ENCODE data around the gene MACIR. TPM values are rescaled to one million over a fixed set of nuclear protein-coding genes. Genes with fewer than 3 reads are reported as not detected.

Gene MACIR
- total RNA-seq, 2 experiments from 2014 or later, result 9.4 to 9.8 TPM

DNA sequence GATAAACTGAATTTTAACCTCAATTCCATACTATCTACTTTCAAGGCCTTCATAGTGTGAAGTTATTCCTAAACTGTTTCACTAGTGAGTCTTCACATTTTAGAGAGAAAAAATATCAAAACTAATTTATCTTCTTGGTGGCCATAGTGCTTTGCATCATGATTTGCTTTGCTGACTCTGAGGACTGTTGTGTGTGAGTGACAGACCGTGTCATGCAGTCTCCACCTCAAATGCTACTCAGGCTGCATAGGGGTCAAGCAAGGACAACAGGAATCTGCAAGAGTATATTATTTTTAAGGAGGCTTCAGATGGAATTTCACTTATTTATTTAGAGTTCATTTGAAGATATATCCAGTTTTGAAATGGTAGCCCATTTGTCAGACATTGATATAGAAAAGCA, 34.5 kb downstream of the MACIR start:
- Mint-ChIP-seq H3K27ac (no peak overlapping the region), H3K4me3 (no peak overlapping the region), H3K9me3 (ENCODE audit: low read depth) (no peaks in the 10 kb centered on the region), H3K36me3 (ENCODE audit: low read depth) (no peaks in the 10 kb centered on the region), H3K4me1 (no peaks in the 10 kb centered on the region), H3K27me3 (no peaks in the 10 kb centered on the region)
- ChIA-PET CTCF (no interaction called here), POLR2A (no interaction called here)
- DNase-seq (no peak), ATAC-seq (no peak)
- intact Hi-C loops (cut with DNase I, micrococcal nuclease), result no loop called here

DNA sequence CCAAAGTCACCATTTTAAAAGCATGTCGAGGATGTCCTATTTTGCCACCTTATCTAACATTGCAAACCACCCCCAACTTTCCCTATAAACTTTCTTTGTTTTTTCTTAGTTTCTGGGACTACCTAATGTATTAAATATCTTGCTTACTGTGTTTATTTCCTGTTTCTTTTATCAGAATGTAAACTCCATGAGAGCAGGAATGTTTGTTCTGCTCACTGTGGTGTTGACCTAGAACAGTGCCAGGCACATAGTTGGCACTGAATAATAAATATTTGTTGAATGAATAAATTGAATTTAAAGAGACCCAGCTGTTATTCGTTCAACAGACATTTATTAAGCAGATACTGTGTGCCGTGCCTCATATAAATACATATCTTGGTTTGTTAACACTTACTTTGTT, 35.2 kb downstream of the MACIR start:
- H3K27ac Mint-ChIP-seq, result no peak overlapping the region
- no peaks in the 10 kb centered on the region for H3K4me1 Mint-ChIP-seq
- POLR2A ChIA-PET, result no interaction called here
- intact Hi-C loops (cut with DNase I, micrococcal nuclease), result no loop called here
- CTCF ChIA-PET, result interaction anchor here (0.9 kb wide), 1 partner anchor 47 kb away, joined by 5 read pairs; no protein-coding TSS in a partner anchor
- no peak for DNase-seq
- ATAC-seq, result no peak
- no peaks in the 10 kb centered on the region for H3K9me3 Mint-ChIP-seq (ENCODE audit: low read depth)
- H3K36me3 Mint-ChIP-seq (ENCODE audit: low read depth), result no peaks in the 10 kb centered on the region
- H3K4me3 Mint-ChIP-seq, result no peak overlapping the region
- no peaks in the 10 kb centered on the region for H3K27me3 Mint-ChIP-seq

DNA sequence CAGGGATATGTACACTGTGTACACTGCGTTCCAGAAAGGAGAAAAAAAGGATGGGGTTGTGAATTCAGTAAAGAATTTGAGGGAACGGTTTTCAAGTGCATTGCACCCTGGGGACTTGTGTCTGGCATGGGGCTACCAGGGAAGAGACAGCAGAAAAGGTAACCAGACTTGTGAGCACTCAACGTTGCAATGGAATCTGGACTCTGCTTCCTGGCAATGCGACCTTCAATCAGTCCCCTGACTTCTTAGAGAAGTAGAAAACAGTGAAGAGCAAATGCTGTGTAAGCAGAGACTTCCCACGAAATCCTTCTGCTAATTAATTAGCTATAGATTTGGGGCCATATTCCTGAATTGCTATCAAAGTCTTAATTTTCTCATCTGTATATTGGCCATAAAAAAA, 36.3 kb downstream of the MACIR start:
- ChIA-PET POLR2A (no interaction called here), CTCF (no interaction called here)
- Mint-ChIP-seq H3K4me3 (no peak overlapping the region), H3K9me3 (ENCODE audit: low read depth) (no peaks in the 10 kb centered on the region), H3K27me3 (peaks cover 8% of the 10 kb centered on the region), H3K27ac (no peak overlapping the region), H3K4me1 (no peaks in the 10 kb centered on the region), H3K36me3 (ENCODE audit: low read depth) (no peaks in the 10 kb centered on the region)
- no peak for ATAC-seq
- DNase-seq, result no peak
- intact Hi-C loops (cut with DNase I, micrococcal nuclease), result no loop called here

DNA sequence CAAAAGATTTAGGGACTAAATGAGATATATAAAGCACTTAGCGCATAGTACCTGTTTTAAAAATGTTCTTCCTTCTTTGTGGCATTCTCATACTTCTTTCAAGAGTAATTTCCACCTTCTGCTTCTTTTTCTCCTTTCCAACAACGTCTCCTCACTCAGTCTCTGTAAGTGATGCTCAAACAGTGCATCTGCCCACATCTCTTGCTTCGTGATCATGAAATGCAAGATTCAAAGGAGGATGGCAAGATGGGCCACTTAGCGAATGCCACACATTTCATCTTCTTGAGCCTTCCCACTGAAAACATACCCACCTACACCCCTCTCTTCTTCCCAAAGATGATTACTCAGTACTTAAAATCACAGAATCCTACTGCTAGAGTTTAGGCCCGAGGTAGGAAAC, 36.9 kb downstream of the MACIR start:
- ATAC-seq (no peak), DNase-seq (no peak)
- Mint-ChIP-seq H3K27me3 (peaks cover 11% of the 10 kb centered on the region), H3K27ac (no peak overlapping the region), H3K36me3 (ENCODE audit: low read depth) (no peaks in the 10 kb centered on the region), H3K4me1 (no peaks in the 10 kb centered on the region), H3K9me3 (ENCODE audit: low read depth) (no peaks in the 10 kb centered on the region), H3K4me3 (no peak overlapping the region)
- CTCF ChIA-PET, result no interaction called here
- intact Hi-C loops (cut with DNase I, micrococcal nuclease), result no loop called here
- POLR2A ChIA-PET, result no interaction called here

DNA sequence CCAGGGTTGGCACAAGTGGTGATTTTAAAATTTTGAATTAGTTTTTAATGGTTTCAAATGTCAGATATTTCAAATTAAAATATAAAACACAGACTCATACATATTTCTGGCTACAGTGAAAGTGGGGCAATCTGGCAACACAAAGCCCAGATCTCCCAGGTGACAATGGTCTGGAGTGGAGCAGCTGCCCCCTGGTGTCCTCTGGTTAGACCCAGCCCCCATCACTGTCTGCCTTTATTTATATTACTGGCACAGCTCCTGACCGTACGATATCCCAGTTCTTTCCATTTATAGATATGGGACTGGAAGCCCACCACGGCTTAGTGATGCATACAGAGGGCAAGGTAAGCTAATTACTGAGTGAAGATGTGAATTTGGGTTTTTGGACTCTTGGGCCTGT, 37.3 kb downstream of the MACIR start:
- H3K9me3 Mint-ChIP-seq (ENCODE audit: low read depth), result no peaks in the 10 kb centered on the region
- no peaks in the 10 kb centered on the region for H3K36me3 Mint-ChIP-seq (ENCODE audit: low read depth)
- H3K4me1 Mint-ChIP-seq, result no peaks in the 10 kb centered on the region
- CTCF ChIA-PET, result no interaction called here
- POLR2A ChIA-PET, result no interaction called here
- no peak overlapping the region for H3K27ac Mint-ChIP-seq
- H3K4me3 Mint-ChIP-seq, result no peak overlapping the region
- intact Hi-C loops (cut with DNase I, micrococcal nuclease), result no loop called here
- peaks cover 13% of the 10 kb centered on the region for H3K27me3 Mint-ChIP-seq
- no peak for DNase-seq
- no peak for ATAC-seq

DNA sequence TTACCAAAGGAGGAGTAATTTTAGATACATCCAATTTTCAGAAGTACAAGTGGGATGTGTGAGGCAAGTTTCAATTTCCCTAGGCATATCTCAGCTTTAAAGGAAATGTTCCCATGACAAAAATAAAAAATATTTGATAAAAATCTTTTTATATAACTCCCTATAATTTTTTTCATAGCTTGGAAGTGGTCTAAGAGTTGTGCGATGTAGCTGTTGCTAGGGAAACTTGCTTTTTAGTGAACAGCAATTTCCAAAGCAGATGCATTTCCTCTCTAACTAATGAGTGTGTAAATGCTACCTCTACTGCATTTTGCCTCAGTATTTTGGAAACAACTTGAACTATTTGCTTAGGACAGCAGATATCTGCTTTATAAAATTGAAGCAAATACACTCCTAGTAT, 39.6 kb downstream of the MACIR start:
- H3K9me3 Mint-ChIP-seq (ENCODE audit: low read depth), result no peaks in the 10 kb centered on the region
- no peak overlapping the region for H3K4me3 Mint-ChIP-seq
- no peak for DNase-seq
- H3K36me3 Mint-ChIP-seq (ENCODE audit: low read depth), result no peaks in the 10 kb centered on the region
- no peak overlapping the region for H3K27ac Mint-ChIP-seq
- no peaks in the 10 kb centered on the region for H3K4me1 Mint-ChIP-seq
- POLR2A ChIA-PET, result no interaction called here
- CTCF ChIA-PET, result no interaction called here
- H3K27me3 Mint-ChIP-seq, result peaks cover 13% of the 10 kb centered on the region
- intact Hi-C loops (cut with DNase I, micrococcal nuclease), result no loop called here
- no peak for ATAC-seq

DNA sequence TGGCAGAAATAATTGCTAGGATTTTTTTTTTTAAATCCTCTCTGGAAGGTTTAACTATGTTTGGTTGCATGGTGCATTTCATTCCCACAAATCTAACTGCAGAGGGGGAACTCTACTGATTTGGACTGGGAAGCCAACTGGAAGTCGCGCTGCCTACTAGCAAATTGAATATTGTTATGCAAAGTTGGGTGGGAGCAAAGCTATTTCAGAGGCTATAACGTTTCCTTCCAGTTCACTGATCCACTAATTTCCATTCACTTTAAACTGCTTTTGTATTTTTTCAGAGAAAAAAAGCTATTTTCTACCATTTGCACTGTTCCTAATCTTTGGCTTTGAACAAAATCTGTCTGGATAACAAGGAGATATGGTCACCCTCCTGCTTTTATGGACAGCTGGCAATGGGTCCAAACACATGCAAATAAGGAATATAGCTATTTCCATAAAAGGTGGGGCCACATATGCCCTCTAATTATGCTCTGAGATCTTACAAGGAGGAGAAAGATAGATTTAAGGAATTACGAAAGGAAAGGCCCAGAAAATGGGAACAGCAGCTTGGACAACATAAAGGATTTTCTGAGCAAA, 40.1 kb downstream of the MACIR start:
- H3K9me3 Mint-ChIP-seq (ENCODE audit: low read depth), result no peaks in the 10 kb centered on the region
- intact Hi-C loops (cut with DNase I, micrococcal nuclease), result no loop called here
- ATAC-seq (no peak), DNase-seq (no peak)
- ChIA-PET CTCF (no interaction called here), POLR2A (no interaction called here)
- H3K4me1 Mint-ChIP-seq, result no peaks in the 10 kb centered on the region
- H3K36me3 Mint-ChIP-seq (ENCODE audit: low read depth), result no peaks in the 10 kb centered on the region
- no peak overlapping the region for H3K4me3 Mint-ChIP-seq
- H3K27ac Mint-ChIP-seq, result no peak overlapping the region
- H3K27me3 Mint-ChIP-seq, result peaks cover 13% of the 10 kb centered on the region

DNA sequence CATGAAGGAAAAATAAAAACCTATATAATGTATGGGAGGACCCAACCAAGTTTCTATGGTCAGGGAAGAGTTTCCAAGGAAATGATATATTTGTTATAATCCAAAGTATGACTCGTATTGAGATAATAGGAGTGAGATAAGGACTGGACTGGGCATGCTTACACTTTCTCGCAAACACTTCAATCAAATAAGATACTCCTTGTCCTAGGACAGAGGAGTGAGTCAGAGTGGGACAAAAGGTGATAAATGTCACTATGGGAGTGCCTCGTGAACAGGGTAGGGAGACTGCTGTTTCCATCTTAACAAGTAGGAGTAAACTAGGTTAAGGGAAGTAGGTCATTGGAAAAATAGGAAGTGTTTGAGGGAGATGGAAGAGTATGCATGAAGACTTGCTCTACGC, 47.2 kb downstream of the MACIR start:
- H3K36me3 Mint-ChIP-seq (ENCODE audit: low read depth), result no peaks in the 10 kb centered on the region
- H3K4me1 Mint-ChIP-seq, result no peaks in the 10 kb centered on the region
- POLR2A ChIA-PET, result no interaction called here
- H3K9me3 Mint-ChIP-seq (ENCODE audit: low read depth), result peaks cover 1% of the 10 kb centered on the region
- no peak overlapping the region for H3K27ac Mint-ChIP-seq
- ATAC-seq (no peak), DNase-seq (no peak)
- CTCF ChIA-PET, result no interaction called here
- no peak overlapping the region for H3K4me3 Mint-ChIP-seq
- H3K27me3 Mint-ChIP-seq, result peaks cover 6% of the 10 kb centered on the region
- intact Hi-C loops (cut with DNase I, micrococcal nuclease), result no loop called here

DNA sequence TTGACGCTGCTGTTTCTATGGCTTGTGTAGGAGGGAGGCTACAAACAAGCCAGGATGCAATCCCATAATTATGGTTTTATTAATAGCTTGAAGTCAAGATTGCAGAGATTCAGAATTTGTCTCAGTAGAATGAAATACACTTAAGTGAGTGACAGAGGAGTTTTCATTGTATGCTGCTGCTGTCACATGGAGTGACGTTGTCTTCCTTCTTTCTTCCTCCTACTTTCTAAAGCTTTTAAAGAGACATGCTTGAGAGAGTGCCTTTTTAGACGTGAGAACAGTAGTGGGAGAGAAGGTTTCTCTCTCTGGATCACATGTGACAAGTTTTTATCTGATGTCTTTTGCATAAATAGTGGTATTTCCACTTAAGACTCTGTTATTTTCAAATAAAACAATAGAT, 48.9 kb downstream of the MACIR start:
- H3K4me3 Mint-ChIP-seq, result no peak overlapping the region
- no peaks in the 10 kb centered on the region for H3K36me3 Mint-ChIP-seq (ENCODE audit: low read depth)
- peaks cover 11% of the 10 kb centered on the region for H3K27me3 Mint-ChIP-seq
- intact Hi-C loops (cut with DNase I, micrococcal nuclease), result no loop called here
- DNase-seq (no peak), ATAC-seq (no peak)
- peaks cover 1% of the 10 kb centered on the region for H3K9me3 Mint-ChIP-seq (ENCODE audit: low read depth)
- H3K27ac Mint-ChIP-seq, result no peak overlapping the region
- CTCF ChIA-PET, result no interaction called here
- no peaks in the 10 kb centered on the region for H3K4me1 Mint-ChIP-seq
- POLR2A ChIA-PET, result no interaction called here

DNA sequence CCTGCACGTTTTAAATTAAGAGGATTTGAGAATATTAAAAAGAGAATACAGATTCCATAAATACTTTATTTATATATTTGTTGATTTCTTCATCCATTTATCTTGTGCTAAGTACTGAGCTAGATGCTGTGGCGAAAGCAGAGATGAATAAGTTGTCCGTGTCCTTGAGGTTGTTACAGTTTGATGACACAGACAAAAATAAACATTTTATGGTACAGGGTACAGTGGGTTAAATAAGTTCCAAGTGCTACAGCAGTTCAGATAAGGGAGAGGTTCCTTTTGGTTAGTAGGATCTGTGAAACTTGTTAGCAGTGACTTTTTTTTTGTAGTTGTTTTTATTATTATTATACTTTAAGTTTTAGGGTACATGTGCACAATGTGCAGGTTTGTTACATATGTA, 50.2 kb downstream of the MACIR start:
- no peak for DNase-seq
- Mint-ChIP-seq H3K9me3 (ENCODE audit: low read depth) (peaks cover 1% of the 10 kb centered on the region), H3K27me3 (peaks cover 14% of the 10 kb centered on the region), H3K4me3 (no peak overlapping the region), H3K4me1 (no peaks in the 10 kb centered on the region), H3K36me3 (ENCODE audit: low read depth) (no peaks in the 10 kb centered on the region), H3K27ac (no peak overlapping the region)
- CTCF ChIA-PET, result no interaction called here
- POLR2A ChIA-PET, result interaction anchor here (0.7 kb wide), 1 partner anchor 786 kb away, joined by 6 read pairs; no protein-coding TSS in a partner anchor
- no peak for ATAC-seq
- intact Hi-C loops (cut with DNase I, micrococcal nuclease), result no loop called here

DNA sequence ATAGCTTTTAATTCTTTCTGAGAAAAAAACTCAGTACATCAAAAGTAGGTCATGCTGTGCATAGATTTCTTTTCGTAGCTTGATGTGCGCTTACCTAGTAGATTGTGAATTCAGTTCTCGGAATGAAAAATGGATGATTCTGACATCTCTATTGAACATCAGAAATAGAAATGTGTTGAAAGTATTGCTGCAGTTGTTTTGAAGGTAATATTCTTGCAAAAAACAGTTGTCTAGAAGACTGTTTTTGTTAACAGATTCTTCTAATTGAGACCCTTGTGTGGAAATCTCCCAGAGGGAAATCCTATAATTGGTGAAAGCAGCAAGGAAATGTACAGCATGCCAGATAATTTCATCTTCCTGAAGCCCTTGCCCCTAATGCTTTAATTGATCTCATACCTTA, 54.5 kb downstream of the MACIR start:
- no peaks in the 10 kb centered on the region for H3K4me1 Mint-ChIP-seq
- DNase-seq, result no peak
- intact Hi-C loops (cut with DNase I, micrococcal nuclease), result no loop called here
- H3K9me3 Mint-ChIP-seq (ENCODE audit: low read depth), result no peaks in the 10 kb centered on the region
- no peak for ATAC-seq
- CTCF ChIA-PET, result no interaction called here
- POLR2A ChIA-PET, result no interaction called here
- no peaks in the 10 kb centered on the region for H3K36me3 Mint-ChIP-seq (ENCODE audit: low read depth)
- peaks cover 21% of the 10 kb centered on the region for H3K27me3 Mint-ChIP-seq
- H3K27ac Mint-ChIP-seq, result no peak overlapping the region
- no peak overlapping the region for H3K4me3 Mint-ChIP-seq

DNA sequence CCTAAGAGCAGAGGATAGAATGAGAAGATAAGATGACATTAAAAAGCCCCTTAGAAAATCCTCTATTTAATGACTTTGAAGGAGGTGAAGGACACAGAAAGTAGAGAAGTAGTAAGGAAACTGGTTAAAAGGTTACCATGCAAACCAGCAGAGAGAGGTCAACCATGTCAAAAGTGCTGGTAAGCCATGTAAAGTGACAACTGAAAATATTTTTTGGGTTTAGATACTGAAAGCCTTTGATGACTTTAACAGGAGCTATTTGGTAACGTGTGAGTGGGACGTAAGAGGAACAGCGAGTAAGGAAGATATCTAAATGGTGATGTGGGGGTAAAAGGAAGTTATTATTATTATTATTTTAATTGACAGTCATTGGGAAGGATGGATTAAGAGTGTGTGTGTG, 56.9 kb downstream of the MACIR start:
- ATAC-seq (no peak), DNase-seq (no peak)
- ChIA-PET POLR2A (no interaction called here), CTCF (no interaction called here)
- no peaks in the 10 kb centered on the region for H3K36me3 Mint-ChIP-seq (ENCODE audit: low read depth)
- H3K4me3 Mint-ChIP-seq, result no peak overlapping the region
- H3K4me1 Mint-ChIP-seq, result no peaks in the 10 kb centered on the region
- no peak overlapping the region for H3K27ac Mint-ChIP-seq
- peaks cover 20% of the 10 kb centered on the region for H3K27me3 Mint-ChIP-seq
- H3K9me3 Mint-ChIP-seq (ENCODE audit: low read depth), result no peaks in the 10 kb centered on the region
- intact Hi-C loops (cut with DNase I, micrococcal nuclease), result no loop called here

DNA sequence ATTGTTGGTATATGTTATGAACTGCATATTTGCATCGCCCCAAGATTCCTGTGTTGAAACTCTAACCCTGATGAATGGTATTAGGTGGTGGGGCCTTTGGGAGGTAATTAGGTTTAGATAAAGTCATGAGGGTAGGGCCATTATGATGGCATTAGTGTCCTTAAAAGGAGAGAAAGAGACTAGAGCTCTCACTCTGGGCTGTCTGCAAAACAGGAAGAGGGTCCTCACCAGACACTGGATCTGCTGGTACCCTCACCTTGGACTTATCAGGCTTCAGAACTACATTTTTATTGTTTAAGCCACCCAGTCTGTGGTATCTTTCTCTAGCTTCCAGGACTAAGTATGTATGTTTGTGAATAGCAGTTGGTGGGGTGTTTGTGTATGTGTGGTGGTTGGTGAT, 68.9 kb downstream of the MACIR start:
- ChIA-PET POLR2A (no interaction called here), CTCF (no interaction called here)
- Mint-ChIP-seq H3K27ac (no peak overlapping the region), H3K36me3 (ENCODE audit: low read depth) (no peaks in the 10 kb centered on the region), H3K4me3 (no peak overlapping the region), H3K9me3 (ENCODE audit: low read depth) (no peaks in the 10 kb centered on the region), H3K27me3 (peaks cover 11% of the 10 kb centered on the region), H3K4me1 (no peaks in the 10 kb centered on the region)
- no peak for ATAC-seq
- intact Hi-C loops (cut with DNase I, micrococcal nuclease), result no loop called here
- no peak for DNase-seq

All from activated CD4-positive, alpha-beta T cell treated with anti-CD3 and anti-CD28 coated beads for 36 hours (primary cell).